Upper lobe of left lung (tissue), 6 donors: ENCODE results near the gene CNNM4. TPM values are rescaled to one million over a fixed set of nuclear protein-coding genes. Genes with fewer than 3 reads are reported as not detected.

ENCODE experiments used
- ATAC-seq, 2 donors: fragments of 200-7000 bp; cut with Tn5 transposase; one replicate each; pipeline ENCODE4 v1.9.1; 2022; ENCODE audit warnings: mild to moderate bottlenecking in 2 of 2, moderate library complexity in 2 of 2; ENCODE audit not compliant: low FRiP score in 2 of 2
- DNase-seq, 2 donors: peaks; one replicate each; pipeline ENCODE4 v3.0.0-alpha.2; 2019 to 2020
- H3K27ac ChIP-seq, 4 donors: fragments of 200-600 bp; sonication (generic); one replicate each; pipeline ENCODE4 v1.5.1; 2016 to 2019
- H3K27me3 ChIP-seq, 4 donors: fragments of 200-600 bp; sonication (generic); one replicate each; pipeline ENCODE4 v1.5.1; 2017 to 2019
- H3K36me3 ChIP-seq, 4 donors: fragments of 200-600 bp; sonication (generic); one replicate each; pipeline ENCODE4 v1.5.1; 2016 to 2019
- H3K4me1 ChIP-seq, 4 donors: fragments of 200-600 bp; sonication (generic); one replicate each; pipeline ENCODE4 v1.5.1; 2018 to 2019
- H3K4me3 ChIP-seq, 4 donors: fragments of 200-600 bp; sonication (generic); one replicate each; pipeline ENCODE4 v1.5.1; 2017 to 2019; ENCODE audit warnings: mild to moderate bottlenecking in 2 of 4, moderate library complexity in 1 of 4
- H3K9me3 ChIP-seq, 4 donors: fragments of 200-600 bp; sonication (generic); one replicate each; pipeline ENCODE4 v1.5.1; 2018 to 2019
- CTCF ChIP-seq, 6 experiments: fragments of 450-650 bp in 4 of 6; fragments of 200-600 bp in 2 of 6; sonication (generic) in 2 of 6; IDR thresholded peaks; one replicate each; pipeline ENCODE4 v1.5.1; 2016 to 2019; ENCODE audit warnings: antibody characterized with exemption in 6 of 6
- EP300 ChIP-seq, 4 donors: sonication (generic); formaldehyde crosslinking; IDR thresholded peaks; one replicate each; pipeline ENCODE4 v1.5.1; 2017; ENCODE audit warnings: antibody characterized with exemption in 4 of 4, control low read depth in 2 of 4
- POLR2A ChIP-seq, 4 donors: fragments of 450-650 bp; IDR thresholded peaks; one replicate each; pipeline ENCODE4 v1.5.1; 2016 to 2017; ENCODE audit warnings: antibody characterized with exemption in 4 of 4, mild to moderate bottlenecking in 2 of 4
- POLR2AphosphoS5 ChIP-seq, 2 donors: sonication (generic); formaldehyde crosslinking; IDR thresholded peaks; one replicate each; pipeline ENCODE4 v1.5.1; 2017; ENCODE audit warnings: antibody characterized with exemption in 2 of 2
- WGBS, 2 donors: methylation state at CpG; one replicate each; pipeline ENCODE4 v1.1.5; 2017 to 2018; 5-methylcytosine and 5-hydroxymethylcytosine counted together
- total RNA-seq, 6 donors: library from RNA; depleted of rRNA in 4 of 6; stranded (reverse); fragments of >200 nt in 4 of 6; gene quantifications; one replicate each; pipeline versions ENCODE4 v1.1.0 to v1.2.1, GENCODE V29; 2016 to 2021
- donor health status: DM: no; HTN: no; CAD: no; lungs with moderate emphysema.
- donor health status: DM: no; HTN: yes; CAD: no; lungs with severe emphysema.

Gene CNNM4
- total RNA-seq, 6 donors from 2014 or later: 12.8 to 26.9 (median 22.1) TPM

- Histone ChIP-seq H3K27me3 (no peaks in the 10 kb centered on the region), H3K4me1 (peaks cover 6 to 14% (median 9%) of the 10 kb centered on the region in 4 donors), H3K27ac (peak overlapping the region; percentile 6 to 43 (median 26)), H3K36me3 (peaks cover 14 to 76% (median 56%) of the 10 kb centered on the region in 4 donors), H3K9me3 (no peaks in the 10 kb centered on the region), H3K4me3 (no peak overlapping the region)
- TF ChIP-seq CTCF (IDR thresholded peaks at IDR 0.05): no peak
- TF ChIP-seq POLR2AphosphoS5 (IDR thresholded peaks at IDR 0.05): no peak
- no peak for TF ChIP-seq POLR2A (IDR thresholded peaks at IDR 0.05)
- TF ChIP-seq EP300 (IDR thresholded peaks at IDR 0.05): no peak
- WGBS, 2 donors: 64 to 68% methylated on average over 16 to 18 of the region's 18 CpGs
- ATAC-seq (peak; percentile 26 to 84), DNase-seq (peak in 1 of 2 donors; percentile 71)
Observed at GRCh38 chr2:96832754-96833507, 72.2 kb downstream of the CNNM4 start.

- no peaks in the 10 kb centered on the region for H3K27me3 ChIP-seq
- H3K27ac ChIP-seq: no peak overlapping the region
- peaks cover 12 to 25% (median 20%) of the 10 kb centered on the region in 4 donors for H3K4me1 ChIP-seq
- DNase-seq (no peak), ATAC-seq (no peak)
- H3K4me3 ChIP-seq: no peak overlapping the region
- no peaks in the 10 kb centered on the region for H3K9me3 ChIP-seq
- TF ChIP-seq POLR2AphosphoS5 (IDR thresholded peaks at IDR 0.05) (no peak), POLR2A (IDR thresholded peaks at IDR 0.05) (no peak), CTCF (IDR thresholded peaks at IDR 0.05) (no peak), EP300 (IDR thresholded peaks at IDR 0.05) (no peak)
- WGBS, 2 donors: 96 to 97% methylated on average over 4 of the region's 4 CpGs
- H3K36me3 ChIP-seq: peaks cover 4 to 51% (median 28%) of the 10 kb centered on the region in 4 donors
Observed at GRCh38 chr2:96835830-96836229, 75.1 kb downstream of the CNNM4 start.

- DNase-seq (no peak), ATAC-seq (no peak)
- 94 to 97% methylated on average over 6 to 9 of the region's 9 CpGs for WGBS, 2 donors
- Histone ChIP-seq H3K27ac (no peak overlapping the region), H3K27me3 (no peaks in the 10 kb centered on the region), H3K4me3 (no peak overlapping the region), H3K9me3 (no peaks in the 10 kb centered on the region), H3K4me1 (peaks cover 10 to 22% (median 18%) of the 10 kb centered on the region in 4 donors), H3K36me3 (peaks cover 3 to 33% (median 15%) of the 10 kb centered on the region in 4 donors)
- no peak for TF ChIP-seq CTCF (IDR thresholded peaks at IDR 0.05)
Observed at GRCh38 chr2:96837575-96837974, 76.9 kb downstream of the CNNM4 start.

- WGBS, 2 donors: 83 to 91% methylated on average over 21 to 22 of the region's 23 CpGs
- TF ChIP-seq POLR2A (IDR thresholded peaks at IDR 0.05): no peak
- ATAC-seq (no peak), DNase-seq (no peak)
- Histone ChIP-seq H3K4me1 (peaks cover 4 to 13% (median 12%) of the 10 kb centered on the region in 4 donors), H3K36me3 (peaks cover 3 to 24% (median 8%) of the 10 kb centered on the region in 4 donors), H3K9me3 (no peaks in the 10 kb centered on the region), H3K27me3 (no peaks in the 10 kb centered on the region), H3K4me3 (peak overlapping the region in 1 of 4 donors; percentile 32), H3K27ac (peak overlapping the region in 2 of 4 donors; percentile 7 to 9)
Observed at GRCh38 chr2:96838345-96839292, 77.9 kb downstream of the CNNM4 start.

- ATAC-seq (peak; percentile 68 to 78), DNase-seq (peak; percentile 79 to 93)
- no peaks in the 10 kb centered on the region for H3K9me3 ChIP-seq
- peak overlapping the region in 2 of 4 donors; percentile 25 to 32 for H3K4me3 ChIP-seq
- H3K27ac ChIP-seq: peak overlapping the region in 2 of 4 donors; percentile 7 to 9
- peaks cover 4 to 13% (median 12%) of the 10 kb centered on the region in 4 donors for H3K4me1 ChIP-seq
- TF ChIP-seq POLR2A (IDR thresholded peaks at IDR 0.05): no peak
- peak in 1 of 2 donors; percentile 14 for TF ChIP-seq POLR2AphosphoS5 (IDR thresholded peaks at IDR 0.05)
- no peak for TF ChIP-seq EP300 (IDR thresholded peaks at IDR 0.05)
- TF ChIP-seq CTCF (IDR thresholded peaks at IDR 0.05): no peak
- H3K27me3 ChIP-seq: no peaks in the 10 kb centered on the region
- H3K36me3 ChIP-seq: peaks cover 3 to 18% (median 7%) of the 10 kb centered on the region in 4 donors
- WGBS, 2 donors: 37 to 62% methylated on average over 12 to 36 of the region's 42 CpGs
Observed at GRCh38 chr2:96839293-96839874, 78.7 kb downstream of the CNNM4 start.
